ENCODE data around the gene C11orf86.
"Not testable (repeated sequence)": the region's sequence is repeated elsewhere in the genome, so short reads cannot be mapped to it uniquely, and the experiment has no call there.

C11orf86 gene

GRCh38 chr11:66996609-66997273 is 21.6 kb downstream of the C11orf86 start:
- Mint-ChIP-seq H3K27ac (no peak overlapping the region), H3K36me3 (ENCODE audit: low read depth) (no peaks in the 10 kb centered on the region), H3K9me3 (no peaks in the 10 kb centered on the region), H3K4me1 (ENCODE audit: low read depth) (no peaks in the 10 kb centered on the region), H3K27me3 (peaks cover 5% of the 10 kb centered on the region), H3K4me3 (no peak overlapping the region)

GRCh38 chr11:66999555-66999954 is 24.5 kb downstream of the C11orf86 start:
- H3K4me3 Mint-ChIP-seq, result no peak overlapping the region
- no peaks in the 10 kb centered on the region for H3K9me3 Mint-ChIP-seq
- H3K27me3 Mint-ChIP-seq, result no peaks in the 10 kb centered on the region
- H3K4me1 Mint-ChIP-seq (ENCODE audit: low read depth), result no peaks in the 10 kb centered on the region
- no peak overlapping the region for H3K27ac Mint-ChIP-seq
- H3K36me3 Mint-ChIP-seq (ENCODE audit: low read depth), result no peaks in the 10 kb centered on the region

- Mint-ChIP-seq H3K36me3 (ENCODE audit: low read depth) (no peaks in the 10 kb centered on the region), H3K4me3 (no peak overlapping the region)
Measured at GRCh38 chr11:67001332-67001731, 26.2 kb downstream of the C11orf86 start.

GRCh38 chr11:67002297-67002913 is 27.3 kb downstream of the C11orf86 start:
- H3K27me3 Mint-ChIP-seq, result no peaks in the 10 kb centered on the region
- no peaks in the 10 kb centered on the region for H3K9me3 Mint-ChIP-seq
- no peak overlapping the region for H3K4me3 Mint-ChIP-seq
- H3K4me1 Mint-ChIP-seq (ENCODE audit: low read depth), result peaks cover 3% of the 10 kb centered on the region
- no peaks in the 10 kb centered on the region for H3K36me3 Mint-ChIP-seq (ENCODE audit: low read depth)
- no peak overlapping the region for H3K27ac Mint-ChIP-seq

More at GRCh38 chr11:67001332-67001731, 26.2 kb downstream of the C11orf86 start:
- peaks cover 1% of the 10 kb centered on the region for H3K4me1 Mint-ChIP-seq (ENCODE audit: low read depth)
- no peaks in the 10 kb centered on the region for H3K27me3 Mint-ChIP-seq
- no peak overlapping the region for H3K27ac Mint-ChIP-seq
- H3K9me3 Mint-ChIP-seq, result no peaks in the 10 kb centered on the region

GRCh38 chr11:67002921-67003411 is 27.9 kb downstream of the C11orf86 start:
- Mint-ChIP-seq H3K36me3 (ENCODE audit: low read depth) (no peaks in the 10 kb centered on the region), H3K27ac (no peak overlapping the region), H3K4me3 (no peak overlapping the region), H3K9me3 (no peaks in the 10 kb centered on the region), H3K4me1 (ENCODE audit: low read depth) (peaks cover 3% of the 10 kb centered on the region), H3K27me3 (no peaks in the 10 kb centered on the region)

- H3K4me1 Mint-ChIP-seq (ENCODE audit: low read depth); H3K27ac Mint-ChIP-seq; H3K9me3 Mint-ChIP-seq: not testable (repeated sequence)
Measured at GRCh38 chr11:67005200-67005599, 30.1 kb downstream of the C11orf86 start.

GRCh38 chr11:67006029-67006884 is 31.2 kb downstream of the C11orf86 start:
- H3K4me1 Mint-ChIP-seq (ENCODE audit: low read depth), result peaks cover 3% of the 10 kb centered on the region
- no peaks in the 10 kb centered on the region for H3K27me3 Mint-ChIP-seq
- H3K9me3 Mint-ChIP-seq, result no peaks in the 10 kb centered on the region
- peak overlapping the region; percentile 28 for H3K27ac Mint-ChIP-seq
- no peaks in the 10 kb centered on the region for H3K36me3 Mint-ChIP-seq (ENCODE audit: low read depth)
- H3K4me3 Mint-ChIP-seq, result no peak overlapping the region

More at GRCh38 chr11:67005200-67005599, 30.1 kb downstream of the C11orf86 start:
- H3K4me3 Mint-ChIP-seq; H3K27me3 Mint-ChIP-seq; H3K36me3 Mint-ChIP-seq (ENCODE audit: low read depth): not testable (repeated sequence)

GRCh38 chr11:67007126-67007525 is 32.0 kb downstream of the C11orf86 start:
- Mint-ChIP-seq H3K36me3 (ENCODE audit: low read depth) (no peaks in the 10 kb centered on the region), H3K9me3 (no peaks in the 10 kb centered on the region), H3K4me1 (ENCODE audit: low read depth) (peaks cover 3% of the 10 kb centered on the region), H3K27ac (no peak overlapping the region), H3K4me3 (no peak overlapping the region), H3K27me3 (no peaks in the 10 kb centered on the region)

- Mint-ChIP-seq H3K4me3 (no peak overlapping the region), H3K27me3 (peaks cover 9% of the 10 kb centered on the region), H3K4me1 (ENCODE audit: low read depth) (peaks cover 3% of the 10 kb centered on the region), H3K9me3 (no peaks in the 10 kb centered on the region), H3K36me3 (ENCODE audit: low read depth) (no peaks in the 10 kb centered on the region), H3K27ac (no peak overlapping the region)
Measured at GRCh38 chr11:67010296-67010905, 35.3 kb downstream of the C11orf86 start.

- no peaks in the 10 kb centered on the region for H3K9me3 Mint-ChIP-seq
- H3K4me1 Mint-ChIP-seq (ENCODE audit: low read depth), result no peaks in the 10 kb centered on the region
- peaks cover 13% of the 10 kb centered on the region for H3K27me3 Mint-ChIP-seq
- H3K4me3 Mint-ChIP-seq, result no peak overlapping the region
- H3K36me3 Mint-ChIP-seq (ENCODE audit: low read depth), result no peaks in the 10 kb centered on the region
- no peak overlapping the region for H3K27ac Mint-ChIP-seq
Measured at GRCh38 chr11:67013511-67014045, 38.5 kb downstream of the C11orf86 start.

- no peak overlapping the region for H3K27ac Mint-ChIP-seq
- H3K4me1 Mint-ChIP-seq (ENCODE audit: low read depth), result no peaks in the 10 kb centered on the region
- peaks cover 3% of the 10 kb centered on the region for H3K36me3 Mint-ChIP-seq (ENCODE audit: low read depth)
- H3K9me3 Mint-ChIP-seq, result peaks cover 3% of the 10 kb centered on the region
- H3K4me3 Mint-ChIP-seq, result no peak overlapping the region
- peaks cover 16% of the 10 kb centered on the region for H3K27me3 Mint-ChIP-seq
Measured at GRCh38 chr11:67014343-67014742, 39.2 kb downstream of the C11orf86 start.

- Mint-ChIP-seq H3K27me3 (peaks cover 20% of the 10 kb centered on the region), H3K4me3 (no peak overlapping the region), H3K36me3 (ENCODE audit: low read depth) (peaks cover 3% of the 10 kb centered on the region), H3K27ac (no peak overlapping the region), H3K4me1 (ENCODE audit: low read depth) (no peaks in the 10 kb centered on the region), H3K9me3 (peaks cover 3% of the 10 kb centered on the region)
Measured at GRCh38 chr11:67015048-67015447, 39.9 kb downstream of the C11orf86 start.

- H3K4me3 Mint-ChIP-seq, result no peak overlapping the region
- H3K27ac Mint-ChIP-seq, result no peak overlapping the region
- peaks cover 31% of the 10 kb centered on the region for H3K27me3 Mint-ChIP-seq
- peaks cover 3% of the 10 kb centered on the region for H3K36me3 Mint-ChIP-seq (ENCODE audit: low read depth)
- peaks cover 3% of the 10 kb centered on the region for H3K4me1 Mint-ChIP-seq (ENCODE audit: low read depth)
- H3K9me3 Mint-ChIP-seq, result peaks cover 3% of the 10 kb centered on the region
Measured at GRCh38 chr11:67016550-67016949, 41.4 kb downstream of the C11orf86 start.

GRCh38 chr11:67020949-67021348 is 45.8 kb downstream of the C11orf86 start:
- peaks cover 29% of the 10 kb centered on the region for H3K4me1 Mint-ChIP-seq (ENCODE audit: low read depth)
- H3K4me3 Mint-ChIP-seq, result no peak overlapping the region
- H3K9me3 Mint-ChIP-seq, result peaks cover 3% of the 10 kb centered on the region
- no peak overlapping the region for H3K27ac Mint-ChIP-seq
- H3K36me3 Mint-ChIP-seq (ENCODE audit: low read depth), result peaks cover 3% of the 10 kb centered on the region
- peaks cover 47% of the 10 kb centered on the region for H3K27me3 Mint-ChIP-seq

Measured in stimulated activated naive CD8-positive, alpha-beta T cell treated with anti-CD3 and anti-CD28 coated beads, Interleukin-15, Interleukin-2, amounts not matched to agents 100 ng/mL and 50 ng/mL, for 24 hours (primary cell).